Caco-2 (cell line): ENCODE data around the gene ZNF48. TPM values are rescaled to one million over a fixed set of nuclear protein-coding genes. Genes with fewer than 3 reads are reported as not detected.

Experiments
- BruUV-seq: library from RNA; stranded (reverse); fragments of 400-500 nt; replicated peaks from 2 replicates; lab custom pipeline; 2021; lab: Mats Ljungman, UMichigan
- CTCF ChIA-PET: fragments of 300-600 bp; sonication (Branson Sonifier 250); formaldehyde crosslinking; loops from one replicate; lab custom pipeline; 2022; ENCODE audit warnings: antibody characterized with exemption; lab: Charles Lee
- POLR2A ChIA-PET: fragments of 300-600 bp; sonication (Branson Sonifier 250); formaldehyde crosslinking; loops from one replicate; lab custom pipeline; 2022; ENCODE audit warnings: antibody characterized with exemption; lab: Charles Lee
- DNase-seq, 2 experiments: peaks; one replicate each; pipeline versions ENCODE4 v3.0.0 to v3.0.0-alpha.2; 2020 to 2022
- H3K27me3 ChIP-seq: replicated peaks from 2 replicates; pipeline ENCODE4 v1.6.0; 2011; ENCODE audit warnings: low read length; ENCODE audit not compliant: control insufficient read depth, insufficient read depth
- H3K36me3 ChIP-seq: 2 replicates; pipeline ENCODE4 v1.5.1; 2011; ENCODE audit warnings: low read length; ENCODE audit not compliant: control insufficient read depth, insufficient read depth
- H3K4me1 ChIP-seq: fragments of 250-450 bp; sonication (Bioruptor Pico); 2 replicates; pipeline ENCODE4 v1.5.1; 2020; ENCODE audit warnings: mild to moderate bottlenecking
- H3K4me3 ChIP-seq: 2 replicates; pipeline ENCODE4 v1.5.1; 2011; ENCODE audit warnings: low read depth, mild to moderate bottlenecking, control low read depth, low read length
- H3K9me3 ChIP-seq: fragments of 250-450 bp; sonication (Bioruptor Pico); 2 replicates; pipeline ENCODE4 v1.5.1; 2020; ENCODE audit warnings: mild to moderate bottlenecking, moderate library complexity
- H3K27ac Mint-ChIP-seq: one replicate; pipeline ENCODE4 v1.8.0; 2022; ENCODE audit warnings: mixed read lengths; ENCODE audit not compliant: unreplicated experiment
- H3K27me3 Mint-ChIP-seq: one replicate; pipeline ENCODE4 v1.8.0; 2022; ENCODE audit warnings: mixed read lengths; ENCODE audit not compliant: insufficient read depth, unreplicated experiment
- H3K36me3 Mint-ChIP-seq: one replicate; pipeline ENCODE4 v1.8.0; 2022; ENCODE audit warnings: mild to moderate bottlenecking, mixed read lengths; ENCODE audit not compliant: insufficient read depth, unreplicated experiment
- H3K4me1 Mint-ChIP-seq: one replicate; pipeline ENCODE4 v1.8.0; 2022; ENCODE audit warnings: low read depth, mixed read lengths; ENCODE audit not compliant: unreplicated experiment
- H3K4me3 Mint-ChIP-seq: one replicate; pipeline ENCODE4 v1.8.0; 2022; ENCODE audit warnings: mild to moderate bottlenecking, moderate library complexity, mixed read lengths; ENCODE audit not compliant: unreplicated experiment
- H3K9me3 Mint-ChIP-seq: one replicate; pipeline ENCODE4 v1.8.0; 2022; ENCODE audit warnings: mixed read lengths; ENCODE audit not compliant: unreplicated experiment
- CTCF ChIP-seq, 2 experiments: fragments of 200-600 bp in 1 of 2; IDR thresholded peaks; 1 replicate in 1 of 2; 2 replicates in 1 of 2; pipeline versions ENCODE4 v1.5.1 to v1.8.0; 2011 to 2022; ENCODE audit warnings: antibody characterized with exemption in 1 of 2, control low read depth in 1 of 2, inconsistent platforms in 1 of 2, low read depth in 1 of 2, low read length in 1 of 2, mild to moderate bottlenecking in 1 of 2, moderate library complexity in 1 of 2; ENCODE audit not compliant: insufficient read depth in 1 of 2, severe bottlenecking in 1 of 2, unreplicated experiment in 1 of 2
- intact Hi-C: fragments of 100-400 bp; cut with micrococcal nuclease; formaldehyde crosslinking; loops from one replicate; pipeline ENCODE4 v1.10.0; 2022; ENCODE audit not compliant: unreplicated experiment
- total RNA-seq: library from RNA; stranded (reverse); gene quantifications from 2 replicates; pipeline ENCODE4 v1.2.3, GENCODE V29; 2022

ZNF48 gene
- total RNA-seq, 1 experiment from 2014 or later, result 13.4 TPM

- Histone ChIP-seq H3K4me1 (peaks cover 36% of the 10 kb centered on the region), H3K27me3 (no peaks in the 10 kb centered on the region), H3K9me3 (no peaks in the 10 kb centered on the region), H3K36me3 (no peaks in the 10 kb centered on the region), H3K4me3 (no peak overlapping the region)
- ChIA-PET POLR2A (interaction anchor here (0.5 to 2.0 kb wide), 5 partner anchors 18 to 309 kb away, joined by 3 to 30 read pairs (median 10); partner anchors contain the start of genes ALDOA, CD2BP2, ZNF48 and ZNF771), CTCF (interaction anchor here (1.9 to 2.0 kb wide), 2 partner anchors 23 to 37 kb away, joined by 17 to 18 read pairs; partner anchors contain the start of gene ZNF48)
- BruUV-seq, result no TSS peak
- Mint-ChIP-seq H3K36me3 (peaks cover 13% of the 10 kb centered on the region), H3K4me3 (peak overlapping the region; percentile 83), H3K9me3 (no peaks in the 10 kb centered on the region), H3K4me1 (peaks cover 32% of the 10 kb centered on the region), H3K27me3 (no peaks in the 10 kb centered on the region), H3K27ac (peak overlapping the region; percentile 99)
- intact Hi-C loops, result no loop called here
- TF ChIP-seq CTCF (IDR thresholded peaks at IDR 0.05; ENCODE audit: insufficient read depth in 1 of 2, low read depth in 1 of 2, low read length in 1 of 2, severe bottlenecking in 1 of 2, unreplicated experiment in 1 of 2), result no peak
- DNase-seq, result no peak
These were observed 23.0 kb upstream of the ZNF48 start for GRCh38 chr16:30372038-30372712.

DNA sequence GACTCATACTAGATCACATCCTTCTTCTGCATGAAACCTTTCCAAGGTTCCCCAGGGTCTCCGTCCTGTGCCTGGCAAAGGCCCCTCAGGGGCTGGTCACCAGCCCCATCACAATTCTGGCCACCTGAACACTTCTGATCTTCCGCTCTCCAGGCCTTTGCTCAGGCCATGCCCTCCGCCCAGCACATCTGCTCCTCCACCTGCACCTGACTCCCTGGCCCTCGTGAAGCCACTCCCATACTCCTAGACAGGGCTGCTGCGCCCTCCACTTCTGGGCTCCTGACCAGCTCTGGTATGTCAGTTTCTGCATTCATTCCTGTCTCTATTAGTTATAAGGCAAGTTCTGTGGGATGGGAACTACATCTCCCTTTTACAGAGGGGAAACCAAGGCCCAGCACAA lies 22.5 kb upstream of the ZNF48 start:
- intact Hi-C loops, result no loop called here
- no peak for TF ChIP-seq CTCF (IDR thresholded peaks at IDR 0.05; ENCODE audit: insufficient read depth in 1 of 2, low read depth in 1 of 2, low read length in 1 of 2, severe bottlenecking in 1 of 2, unreplicated experiment in 1 of 2)
- no peak overlapping the region for H3K4me3 ChIP-seq
- Mint-ChIP-seq H3K36me3 (peaks cover 19% of the 10 kb centered on the region), H3K4me3 (no peak overlapping the region), H3K9me3 (no peaks in the 10 kb centered on the region), H3K4me1 (peaks cover 27% of the 10 kb centered on the region), H3K27ac (peak overlapping the region; percentile 99), H3K27me3 (no peaks in the 10 kb centered on the region)
- POLR2A ChIA-PET, result interaction anchor here (0.5 kb wide), 1 partner anchor 309 kb away, joined by 3 read pairs; no protein-coding TSS in a partner anchor
- peaks cover 32% of the 10 kb centered on the region for H3K4me1 ChIP-seq
- no TSS peak for BruUV-seq
- CTCF ChIA-PET, result no interaction called here
- H3K9me3 ChIP-seq, result no peaks in the 10 kb centered on the region
- H3K27me3 ChIP-seq, result no peaks in the 10 kb centered on the region
- H3K36me3 ChIP-seq, result no peaks in the 10 kb centered on the region
- no peak for DNase-seq

DNA sequence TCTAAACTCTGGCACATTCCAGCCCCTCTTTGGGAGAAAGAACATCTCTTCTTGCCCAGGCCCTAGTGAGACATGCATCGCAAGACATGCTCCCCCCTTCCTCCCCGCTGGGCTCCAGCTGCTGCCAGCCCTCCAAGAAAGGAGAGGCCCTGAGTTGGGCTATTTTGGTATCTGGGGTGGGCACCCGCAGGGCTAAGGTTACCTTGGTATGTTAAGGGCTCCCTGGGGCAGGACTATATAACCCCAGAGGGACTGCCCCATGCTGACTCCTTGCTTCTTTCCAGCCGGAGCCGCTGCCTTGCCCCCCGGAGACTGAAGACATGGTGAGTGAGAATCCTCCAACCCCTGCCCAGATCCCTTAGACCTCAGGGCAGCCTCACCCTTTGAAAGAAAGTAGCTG lies 20.7 kb upstream of the ZNF48 start, which contains the start of gene MYL11:
TSS of gene MYL11 (plus strand) at position 265 of the 400 bp plus-strand sequence. CDS start at position 321, 56 bp downstream.
- H3K4me1 Mint-ChIP-seq, result peaks cover 17% of the 10 kb centered on the region
- H3K9me3 Mint-ChIP-seq, result no peaks in the 10 kb centered on the region
- ChIA-PET POLR2A (no interaction called here), CTCF (no interaction called here)
- peaks cover 27% of the 10 kb centered on the region for H3K36me3 Mint-ChIP-seq
- H3K36me3 ChIP-seq, result no peaks in the 10 kb centered on the region
- intact Hi-C loops, result no loop called here
- no peaks in the 10 kb centered on the region for H3K27me3 ChIP-seq
- H3K4me3 Mint-ChIP-seq, result no peak within 1 kb of the TSS
- H3K4me1 ChIP-seq, result peaks cover 26% of the 10 kb centered on the region
- DNase-seq, result no peak
- BruUV-seq, result no TSS peak
- H3K9me3 ChIP-seq, result no peaks in the 10 kb centered on the region
- H3K27me3 Mint-ChIP-seq, result no peaks in the 10 kb centered on the region
- TF ChIP-seq CTCF (IDR thresholded peaks at IDR 0.05; ENCODE audit: insufficient read depth in 1 of 2, low read depth in 1 of 2, low read length in 1 of 2, severe bottlenecking in 1 of 2, unreplicated experiment in 1 of 2), result no peak
- peak within 1 kb of the TSS; percentile 57 for H3K27ac Mint-ChIP-seq
- H3K4me3 ChIP-seq, result no peak within 1 kb of the TSS
